Measurements from ENCODE around the gene NPIPB13. TPM values are rescaled to one million over a fixed set of nuclear protein-coding genes. Genes with fewer than 3 reads are reported as not detected.
"Not testable (repeated sequence)": the region's sequence is repeated elsewhere in the genome, so short reads cannot be mapped to it uniquely, and the experiment has no call there.

NPIPB13 gene
- 6.9 TPM for polyA plus RNA-seq (ENCODE audit: insufficient read length)

GRCh38 chr16:30248379-30248778 is at the start of gene NPIPB13:
Gene NPIPB13 (minus strand): TSS chr16:30248479. CDS start chr16:30245573, 2,906 bp downstream.
- not testable (repeated sequence) for DNase-seq (ENCODE audit: low read depth)

DNA sequence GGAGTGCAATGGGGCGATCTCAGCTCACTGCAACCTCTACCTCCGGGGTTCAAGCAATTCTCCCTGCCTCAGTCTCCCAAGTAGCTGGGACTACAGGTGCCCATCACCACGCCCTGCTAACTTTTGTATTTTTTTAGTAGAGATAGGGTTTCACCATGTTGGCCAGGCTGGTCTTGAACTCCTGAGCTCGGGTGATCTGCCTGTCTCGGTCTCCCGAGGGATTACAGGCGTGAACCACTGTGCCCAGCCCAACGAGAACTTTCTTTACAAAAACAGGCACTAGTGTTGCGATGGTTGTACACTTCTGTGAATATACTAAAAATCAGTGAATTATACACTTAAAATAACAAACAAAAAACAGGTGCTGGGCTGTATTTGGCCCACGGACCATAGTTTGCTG is 34.1 kb upstream of the NPIPB13 start:
- not testable (repeated sequence) for DNase-seq (ENCODE audit: low read depth)

DNA sequence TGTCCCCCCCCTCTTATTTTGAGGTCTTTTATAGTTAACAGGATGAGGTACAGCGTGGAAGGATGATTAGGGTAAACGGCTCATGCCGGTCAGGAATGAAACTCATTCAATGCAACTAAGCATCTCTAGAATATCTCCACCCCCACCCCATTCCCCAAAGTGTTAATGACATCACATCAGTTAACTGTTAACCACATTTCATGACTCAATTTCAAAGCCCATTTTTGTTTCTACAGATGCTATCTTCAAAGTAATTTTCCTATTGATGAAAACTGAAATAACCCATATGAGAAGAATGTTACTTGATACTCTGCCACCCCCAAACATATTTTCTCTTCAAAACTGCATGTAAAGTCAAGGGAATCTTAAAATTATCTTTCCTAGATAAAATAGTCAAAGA is 30.2 kb upstream of the NPIPB13 start:
- DNase-seq (ENCODE audit: low read depth) = not testable (repeated sequence)

- not testable (repeated sequence) for DNase-seq (ENCODE audit: low read depth)
Measured at GRCh38 chr16:30217082-30217481, 31.2 kb downstream of the NPIPB13 start.

DNA sequence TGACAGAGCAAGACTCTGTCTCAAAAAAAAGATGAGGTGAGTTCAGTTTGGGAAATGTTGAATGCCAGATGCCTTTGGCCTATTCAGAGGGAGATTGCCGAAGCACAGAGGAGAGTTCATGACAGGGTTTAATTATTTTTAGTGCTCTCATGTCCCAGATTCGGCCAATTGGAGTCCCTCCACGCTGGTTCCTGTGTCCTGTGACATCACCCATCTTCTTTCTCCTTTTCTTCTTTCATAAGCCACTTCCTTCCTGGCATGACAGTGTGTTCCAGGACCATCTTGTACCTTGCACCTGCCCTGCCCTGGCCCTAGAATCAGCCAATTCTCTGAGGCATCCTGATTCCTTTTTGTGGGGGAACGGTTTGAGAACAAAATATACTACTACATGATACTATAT is 36.9 kb downstream of the NPIPB13 start:
- not testable (repeated sequence) for DNase-seq (ENCODE audit: low read depth)

DNA sequence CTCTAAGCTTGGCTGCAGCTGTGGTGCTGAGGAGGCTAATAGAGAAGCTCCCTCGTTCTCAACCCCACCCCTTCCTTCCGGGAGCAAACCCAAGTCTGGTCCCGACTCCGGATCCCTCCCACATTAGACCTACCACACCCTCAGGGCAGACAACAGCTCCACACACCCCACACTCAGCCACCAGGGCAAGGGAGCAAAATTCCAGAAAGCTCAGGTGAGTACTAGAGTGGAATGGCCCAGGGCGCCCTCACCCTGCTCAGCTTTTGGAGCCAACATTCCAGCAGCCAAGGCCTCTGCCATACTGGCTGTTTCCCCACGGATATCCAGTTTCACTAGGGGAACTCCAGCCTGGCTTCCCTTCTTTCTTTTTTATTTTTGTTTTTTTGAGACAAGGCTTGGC is 39.2 kb downstream of the NPIPB13 start:
- not testable (repeated sequence) for DNase-seq (ENCODE audit: low read depth)

DNA sequence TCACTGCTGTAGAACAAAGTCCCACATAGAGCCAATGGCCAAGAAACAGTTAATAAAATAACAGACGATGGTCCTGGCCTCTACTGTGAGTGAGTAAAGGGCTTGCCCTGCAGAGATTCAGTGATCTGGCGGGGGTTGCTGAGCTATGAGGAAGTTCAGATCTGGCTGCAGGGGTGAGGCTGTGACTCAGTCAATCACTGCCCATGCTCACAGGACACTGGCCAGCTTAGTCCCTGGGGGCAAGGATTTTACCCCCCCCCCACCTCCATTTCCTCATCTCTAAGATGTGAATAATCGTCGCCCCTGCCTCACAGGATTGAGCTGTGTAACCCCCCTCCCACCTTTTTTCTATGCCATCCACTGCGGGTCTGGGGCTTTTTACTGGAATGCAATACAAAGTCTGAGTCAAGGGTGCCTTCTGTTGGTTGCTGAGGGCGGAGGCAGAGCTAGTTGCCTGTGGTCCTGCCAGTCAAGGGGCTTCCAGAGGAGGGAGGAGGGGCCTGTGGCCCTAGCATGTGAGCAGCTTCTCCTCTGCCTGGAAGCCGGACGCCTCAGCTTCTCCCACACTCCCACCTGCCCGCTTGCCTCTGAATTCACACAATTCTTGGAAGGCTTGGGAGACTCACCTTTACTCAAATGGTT is 41.1 kb downstream of the NPIPB13 start:
- DNase-seq (ENCODE audit: low read depth) = not testable (repeated sequence)

DNA sequence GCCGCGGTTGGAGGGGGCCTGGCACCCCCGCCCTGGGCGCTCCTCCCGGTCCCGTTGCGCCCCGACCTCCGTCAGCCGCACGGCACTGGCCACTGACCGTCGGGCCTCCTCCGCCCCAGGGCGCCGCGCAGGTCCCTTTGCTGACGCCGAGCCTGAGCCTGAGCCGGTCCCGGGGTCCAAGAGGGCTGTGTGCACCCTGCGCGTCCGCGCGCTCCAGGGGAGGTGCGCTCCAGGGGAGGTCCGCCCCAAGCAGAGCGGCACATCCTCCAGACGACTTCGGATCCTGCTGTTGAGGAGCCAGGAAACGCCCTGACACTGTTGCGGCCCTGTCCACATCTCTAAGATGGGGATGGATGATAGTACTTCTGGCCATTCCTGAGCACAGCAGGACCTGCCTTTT is 42.0 kb downstream of the NPIPB13 start:
- DNase-seq (ENCODE audit: low read depth) = not testable (repeated sequence)

GRCh38 chr16:30205541-30206236 is 42.6 kb downstream of the NPIPB13 start:
- not testable (repeated sequence) for DNase-seq (ENCODE audit: low read depth)

DNA sequence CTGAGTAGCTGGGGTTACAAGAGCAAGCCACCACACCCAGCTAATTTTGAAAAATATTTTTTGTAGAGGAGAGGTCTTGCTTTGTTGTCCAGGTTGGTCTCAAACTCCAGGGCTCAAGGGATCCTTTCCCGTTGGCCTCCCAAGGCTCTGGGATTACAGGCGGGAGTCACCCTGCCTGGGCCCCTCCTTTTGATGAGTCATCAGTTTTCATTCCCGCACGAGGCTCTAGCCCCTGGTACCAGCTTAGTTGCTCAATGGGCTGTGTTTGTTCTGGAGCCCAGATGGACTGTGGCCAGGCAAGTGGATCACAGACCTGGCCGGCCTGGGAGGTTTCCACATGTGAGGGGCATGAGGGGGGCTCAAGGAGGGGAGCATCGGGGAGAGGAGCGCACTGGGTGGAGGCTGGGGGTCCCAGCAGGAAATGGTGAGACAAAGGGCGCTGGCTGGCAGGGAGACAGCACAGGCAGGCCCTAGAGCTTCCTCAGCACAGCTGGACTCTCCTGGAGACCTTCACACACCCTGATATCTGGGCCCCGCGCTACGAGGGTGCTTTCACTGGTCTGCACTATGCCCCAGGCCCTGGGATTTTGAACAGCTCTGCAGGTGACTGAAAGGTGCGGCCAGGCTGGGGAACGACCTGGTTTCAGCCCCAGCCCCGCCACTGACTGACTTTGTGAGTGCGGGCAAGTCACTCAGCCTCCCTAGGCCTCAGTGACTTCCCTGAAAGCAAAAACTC is 48.5 kb downstream of the NPIPB13 start:
- not testable (repeated sequence) for DNase-seq (ENCODE audit: low read depth)

- DNase-seq (ENCODE audit: low read depth) = not testable (repeated sequence)
Measured at GRCh38 chr16:30199049-30199448, 49.2 kb downstream of the NPIPB13 start, which contains the start of gene SULT1A3. Gene SULT1A3 (plus strand): TSS chr16:30199255. CDS start chr16:30200729, 1,474 bp downstream.

Other genes with a start within 250 kb of the NPIPB13 start
- 0.61 TPM for gene DOC2A, start 237.5 kb downstream of the NPIPB13 start, polyA plus RNA-seq (ENCODE audit: insufficient read length)
- not detected for gene C16orf92, start 225.3 kb downstream of the NPIPB13 start, polyA plus RNA-seq (ENCODE audit: insufficient read length)
- gene TLCD3B, start 217.2 kb downstream of the NPIPB13 start, polyA plus RNA-seq (ENCODE audit: insufficient read length) = 1.3 TPM
- 2,367 TPM for gene ALDOA, start 182.7 kb downstream of the NPIPB13 start, polyA plus RNA-seq (ENCODE audit: insufficient read length)
- 61.8 TPM for gene PPP4C, start 172.5 kb downstream of the NPIPB13 start, polyA plus RNA-seq (ENCODE audit: insufficient read length)
- gene TBX6, start 156.6 kb downstream of the NPIPB13 start, polyA plus RNA-seq (ENCODE audit: insufficient read length) = 0.77 TPM
- gene YPEL3, start 152.3 kb downstream of the NPIPB13 start, polyA plus RNA-seq (ENCODE audit: insufficient read length) = 29.3 TPM
- gene GDPD3, start 134.9 kb downstream of the NPIPB13 start, polyA plus RNA-seq (ENCODE audit: insufficient read length) = 5.4 TPM
- 39.6 TPM for gene MAPK3, start 125.3 kb downstream of the NPIPB13 start, polyA plus RNA-seq (ENCODE audit: insufficient read length)
- gene CORO1A, start 64.9 kb downstream of the NPIPB13 start, polyA plus RNA-seq (ENCODE audit: insufficient read length) = 13.1 TPM
- 23.9 TPM for gene BOLA2B, start 54.8 kb downstream of the NPIPB13 start, polyA plus RNA-seq (ENCODE audit: insufficient read length)
- gene SLX1A, start 54.6 kb downstream of the NPIPB13 start, polyA plus RNA-seq (ENCODE audit: insufficient read length) = 19.1 TPM
- 1.8 TPM for gene SULT1A3, start 49.2 kb downstream of the NPIPB13 start, polyA plus RNA-seq (ENCODE audit: insufficient read length)
- gene CD2BP2, start 106.8 kb upstream of the NPIPB13 start, polyA plus RNA-seq (ENCODE audit: insufficient read length) = 33.0 TPM
- gene TBC1D10B, start 122.0 kb upstream of the NPIPB13 start, polyA plus RNA-seq (ENCODE audit: insufficient read length) = 32.3 TPM
- gene MYL11, start 126.3 kb upstream of the NPIPB13 start, polyA plus RNA-seq (ENCODE audit: insufficient read length) = 9,236 TPM
- 3.3 TPM for gene SEPTIN1, start 134.1 kb upstream of the NPIPB13 start, polyA plus RNA-seq (ENCODE audit: insufficient read length)
- 5.3 TPM for gene ZNF48, start 146.9 kb upstream of the NPIPB13 start, polyA plus RNA-seq (ENCODE audit: insufficient read length)
- 6.1 TPM for gene ZNF771, start 159.1 kb upstream of the NPIPB13 start, polyA plus RNA-seq (ENCODE audit: insufficient read length)
- 23.6 TPM for gene DCTPP1, start 181.6 kb upstream of the NPIPB13 start, polyA plus RNA-seq (ENCODE audit: insufficient read length)
- gene SEPHS2, start 197.4 kb upstream of the NPIPB13 start, polyA plus RNA-seq (ENCODE audit: insufficient read length) = 13.8 TPM
- 2.5 TPM for gene ITGAL, start 224.3 kb upstream of the NPIPB13 start, polyA plus RNA-seq (ENCODE audit: insufficient read length)